SH-SY5Y (cell line): Measurements from ENCODE around the gene GRIN2A.

Experiments
- GATA2 ChIP-seq: IDR thresholded peaks from 2 replicates; pipeline ENCODE4 v1.6.1; 2011; ENCODE audit warnings: mild to moderate bottlenecking, low read depth, low read length
- GATA3 ChIP-seq: IDR thresholded peaks from 2 replicates; pipeline ENCODE4 v1.6.1; 2011; ENCODE audit warnings: low read depth, mild to moderate bottlenecking, low read length, moderate library complexity

DNA sequence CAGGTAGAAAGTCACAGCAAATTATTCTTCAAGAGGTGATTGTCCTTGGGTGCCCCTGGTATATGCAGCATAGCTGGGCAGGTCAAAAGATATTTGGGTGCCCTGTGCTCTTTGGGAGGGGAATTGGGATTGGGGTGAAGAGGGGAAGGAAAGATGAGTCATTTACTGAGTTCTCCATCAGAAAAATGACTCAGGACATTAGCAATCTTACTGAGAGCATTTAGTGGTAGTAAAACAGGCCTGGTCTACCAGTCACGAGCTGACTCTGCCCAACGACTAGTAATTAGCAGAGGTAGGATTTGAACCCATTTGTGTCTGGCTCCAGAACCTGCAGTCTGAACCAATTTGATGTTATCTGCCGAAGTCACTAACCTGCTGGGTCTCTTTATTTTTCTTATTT lies 6.0 kb upstream of the GRIN2A start:
- TF ChIP-seq GATA3 (no peak), GATA2 (no peak)
